HG03460 (cell line): ENCODE results near the gene NOS3.
A peak's percentile ranks its signal among the peaks of the same experiment; 100 is the strongest.

Experiments
- ATAC-seq: cut with Tn5 transposase; IDR thresholded peaks from one replicate; pipeline ENCODE4 v1.9.1; 2021; ENCODE audit not compliant: unreplicated experiment

Gene NOS3

DNA sequence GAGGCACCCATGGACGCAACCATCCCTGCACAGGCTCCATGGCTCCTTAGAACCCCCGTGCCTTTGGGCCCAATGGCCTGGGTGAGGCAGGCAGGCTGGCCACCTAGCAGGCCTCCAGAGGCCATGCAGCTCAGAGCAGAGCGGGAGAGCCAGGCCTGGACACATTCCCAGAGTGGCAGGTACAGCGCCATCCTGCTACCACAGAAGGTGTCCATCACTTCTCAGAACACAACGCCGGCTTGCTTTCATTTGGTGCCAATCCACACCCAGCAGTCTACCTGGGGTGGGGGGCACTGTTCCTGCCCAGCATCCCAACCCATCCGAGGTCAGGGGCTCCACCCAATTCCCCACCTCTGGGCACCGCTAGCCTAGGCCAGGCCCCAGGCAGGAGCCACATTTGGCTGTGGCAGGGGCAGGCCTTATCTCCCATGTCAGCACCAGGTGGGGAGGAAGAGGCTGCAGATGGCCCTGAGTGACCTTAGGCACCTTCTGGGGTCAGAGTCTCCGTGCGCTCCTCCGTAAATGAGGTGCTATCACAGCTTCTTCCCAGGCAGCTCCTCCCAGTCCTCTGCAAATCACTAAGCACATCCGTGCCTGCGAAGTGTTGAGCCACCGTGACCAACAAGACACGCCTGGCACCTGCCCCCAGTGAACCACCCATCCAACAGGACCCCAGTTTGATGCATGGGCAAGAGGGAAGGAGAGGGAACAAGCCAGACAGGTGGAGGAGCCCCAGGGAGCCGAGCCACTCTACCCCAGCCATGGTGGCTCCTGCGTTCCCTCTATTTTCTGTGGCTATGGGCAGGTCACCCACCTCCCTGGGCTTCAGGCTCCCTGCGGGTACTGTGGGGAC lies 26.9 kb upstream of the NOS3 start:
- ATAC-seq = no peak

DNA sequence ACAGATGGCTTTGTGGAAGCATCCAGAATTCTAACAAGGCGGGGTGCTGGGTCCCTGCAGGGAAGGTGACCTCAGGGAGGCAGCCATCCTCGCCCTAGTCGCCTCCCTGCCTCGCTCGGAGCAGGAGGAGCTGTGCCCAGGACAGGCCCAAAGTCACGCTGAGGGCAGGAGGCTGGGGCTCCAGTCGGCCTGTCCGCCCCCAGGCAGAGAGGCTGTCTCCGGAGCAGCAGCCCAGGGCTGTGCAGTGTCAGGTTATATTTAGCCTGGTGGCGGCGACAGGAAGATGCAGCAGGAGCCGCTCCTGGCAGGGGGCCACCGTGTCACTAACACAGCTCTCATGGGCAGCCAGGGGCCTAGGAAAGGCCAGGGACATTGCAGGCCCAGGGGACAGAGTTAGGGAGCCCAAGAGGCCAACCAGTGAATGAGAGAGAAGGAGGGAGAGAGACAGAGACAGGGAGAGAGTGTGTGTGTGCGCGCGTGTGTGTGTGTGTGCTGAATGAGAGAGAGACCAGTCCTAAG lies 26.2 kb upstream of the NOS3 start:
- no peak for ATAC-seq

DNA sequence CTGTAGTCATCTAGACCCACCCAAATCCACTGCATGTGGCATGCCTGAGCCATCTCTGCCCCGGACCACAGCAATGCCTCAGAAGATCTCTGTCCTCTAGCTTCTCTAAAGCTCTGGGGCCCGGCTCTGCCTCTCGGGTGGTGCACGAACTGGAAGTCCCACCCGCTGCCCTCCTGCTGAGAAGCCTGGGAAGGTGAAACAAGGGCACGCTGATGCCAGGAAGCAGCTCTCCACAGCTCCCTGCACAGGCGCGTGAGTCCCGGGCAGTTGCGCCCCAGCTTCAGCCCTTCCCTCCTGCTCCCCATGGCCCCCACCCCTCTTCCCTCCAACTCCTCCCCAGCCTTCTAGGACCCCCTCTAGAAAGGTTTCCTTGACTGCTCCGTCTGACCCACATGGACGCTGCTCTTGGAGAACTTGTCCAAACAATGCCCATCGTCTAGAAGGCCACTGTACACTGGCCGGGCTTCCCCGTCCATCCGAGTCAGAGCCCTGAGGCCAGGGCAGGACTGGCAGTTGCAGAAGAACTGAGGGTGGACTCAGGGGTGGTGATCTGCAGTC lies 25.5 kb upstream of the NOS3 start:
- ATAC-seq = no peak

DNA sequence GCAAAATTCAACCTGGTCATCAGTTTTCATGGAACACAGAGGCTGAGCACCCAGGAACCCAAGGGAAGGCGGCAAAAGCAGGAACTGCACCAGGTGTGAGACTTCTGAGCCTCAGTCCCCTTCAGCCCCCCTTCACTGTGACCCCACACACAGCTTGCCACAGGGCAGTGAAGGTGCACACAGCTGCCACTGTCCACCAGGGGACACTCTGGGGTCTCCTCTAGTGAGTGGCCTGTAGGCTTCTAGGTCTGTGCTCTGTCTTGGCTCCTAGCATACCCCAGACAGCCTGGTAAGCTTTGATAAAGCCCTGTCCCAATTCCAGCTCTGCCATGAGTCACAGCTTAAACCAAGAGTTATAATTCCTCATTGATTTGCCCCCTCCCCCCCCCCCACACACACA lies 24.8 kb upstream of the NOS3 start:
- no peak for ATAC-seq

DNA sequence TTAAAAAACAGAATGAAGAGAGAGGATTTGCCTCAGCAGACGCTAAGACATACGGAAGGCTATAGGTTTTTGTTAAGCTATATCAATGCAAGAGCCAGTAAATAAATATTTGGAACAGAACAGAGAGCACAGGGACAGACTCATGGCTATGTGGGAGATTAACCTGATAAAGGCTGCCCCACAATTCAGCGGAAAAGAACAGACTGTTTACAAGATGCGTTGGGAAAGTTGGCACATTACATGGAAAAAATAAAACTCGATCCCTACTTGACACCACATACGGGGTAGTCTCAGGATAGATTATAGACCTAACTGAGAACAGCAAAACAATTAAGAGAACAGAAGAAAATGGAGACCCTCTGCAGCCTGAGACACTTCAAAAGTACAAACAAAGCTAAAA lies 23.5 kb upstream of the NOS3 start:
- ATAC-seq = no peak

DNA sequence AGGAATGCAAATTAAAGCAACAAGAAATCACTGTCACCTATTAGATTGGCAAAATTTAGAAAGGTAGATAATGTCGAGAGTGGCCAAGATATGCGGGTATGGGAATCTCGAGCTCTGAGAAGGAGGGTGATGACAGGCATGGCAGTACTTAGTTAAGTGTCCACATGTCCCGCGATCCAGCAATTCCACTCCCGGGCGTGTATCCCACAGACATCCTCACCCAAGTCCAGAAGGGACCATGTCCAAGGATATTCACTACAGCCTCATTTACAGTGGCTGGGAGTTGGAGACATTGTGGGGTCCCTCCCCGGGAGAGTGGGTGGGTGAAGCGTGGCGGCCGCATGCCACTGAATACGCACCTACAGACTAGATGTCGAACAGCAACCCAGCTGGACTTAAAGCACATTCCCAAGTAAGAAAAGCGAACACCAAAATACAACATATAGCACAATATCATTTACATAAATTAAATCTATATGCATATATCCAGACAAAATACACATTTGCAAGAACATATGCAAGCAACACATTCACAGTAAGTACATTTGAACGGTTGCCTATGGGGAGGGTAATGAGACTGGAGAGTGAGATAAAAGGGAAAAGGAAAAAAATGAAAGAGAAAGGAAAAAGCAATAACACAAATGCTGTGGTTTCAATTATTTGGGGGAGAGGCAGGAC lies 22.6 kb upstream of the NOS3 start:
- ATAC-seq = no peak

DNA sequence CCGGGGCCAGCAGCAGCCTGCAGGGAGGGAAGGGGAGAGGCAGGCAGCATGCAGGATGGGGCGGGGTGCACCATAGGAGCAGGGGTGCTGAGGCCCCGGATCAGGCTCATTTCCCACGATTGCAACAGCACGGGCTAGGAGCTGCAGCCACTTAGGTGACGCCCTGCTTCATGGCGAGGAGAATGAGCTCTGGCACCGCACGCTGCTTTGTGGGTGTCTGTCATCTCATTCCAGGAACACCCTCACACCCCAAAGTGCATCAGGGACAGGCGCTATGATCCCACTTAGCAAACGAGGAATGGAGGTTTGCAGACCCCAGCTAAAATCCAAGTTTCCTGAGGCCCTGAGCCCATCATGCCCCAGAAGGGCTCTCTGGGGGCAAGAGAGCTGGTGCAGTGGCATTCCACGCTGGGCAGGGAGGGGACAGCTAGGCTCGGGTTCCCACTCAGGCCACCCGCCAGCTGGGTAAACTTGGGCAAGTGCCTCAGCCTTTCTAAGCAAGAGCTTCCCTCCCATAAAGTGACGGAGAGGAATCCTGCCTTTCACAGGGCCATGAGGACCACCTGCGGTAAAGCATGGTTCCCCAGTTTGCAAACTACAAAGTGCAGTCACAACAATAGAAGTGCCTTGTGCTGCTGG lies 22.0 kb upstream of the NOS3 start:
- no peak for ATAC-seq

DNA sequence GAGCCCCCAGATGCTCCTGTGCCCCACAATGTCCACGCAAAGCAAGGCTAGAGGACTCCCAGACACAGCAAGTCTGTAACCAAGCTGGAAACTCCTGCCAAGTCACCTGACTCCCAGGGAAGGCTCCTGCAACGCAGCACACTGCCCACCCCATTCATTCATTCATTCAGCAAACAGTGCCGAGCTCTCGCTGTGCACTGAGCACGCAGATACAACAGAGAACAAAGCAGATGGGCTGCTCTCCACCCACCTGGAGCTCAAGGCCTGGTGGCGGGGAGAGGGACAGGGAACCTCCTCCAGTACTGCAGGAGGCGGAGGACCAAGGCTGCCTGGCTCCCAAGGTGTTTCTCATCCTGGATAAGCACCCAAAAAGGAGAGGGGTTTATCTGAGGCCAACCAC lies 21.3 kb upstream of the NOS3 start:
- no peak for ATAC-seq

DNA sequence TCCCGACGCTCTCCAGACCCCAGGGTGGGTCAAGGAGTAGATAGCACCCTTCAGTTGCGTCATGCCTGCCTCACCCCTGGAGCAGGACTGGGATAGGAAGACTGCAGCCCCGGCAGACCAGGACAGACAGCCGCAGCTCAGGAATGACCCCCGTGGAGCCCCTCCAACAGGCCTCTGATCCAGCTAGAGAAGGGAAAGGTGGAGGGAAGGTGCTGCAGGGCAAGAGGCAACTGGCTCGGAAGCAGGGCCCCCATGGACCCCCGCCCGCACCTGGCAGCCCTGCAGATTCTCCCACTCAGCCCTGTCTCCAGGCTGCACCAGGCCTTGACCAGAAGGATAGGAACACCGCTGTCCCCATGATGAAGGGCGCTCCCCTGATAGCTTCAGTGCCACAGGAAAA lies 20.4 kb upstream of the NOS3 start:
- no peak for ATAC-seq

DNA sequence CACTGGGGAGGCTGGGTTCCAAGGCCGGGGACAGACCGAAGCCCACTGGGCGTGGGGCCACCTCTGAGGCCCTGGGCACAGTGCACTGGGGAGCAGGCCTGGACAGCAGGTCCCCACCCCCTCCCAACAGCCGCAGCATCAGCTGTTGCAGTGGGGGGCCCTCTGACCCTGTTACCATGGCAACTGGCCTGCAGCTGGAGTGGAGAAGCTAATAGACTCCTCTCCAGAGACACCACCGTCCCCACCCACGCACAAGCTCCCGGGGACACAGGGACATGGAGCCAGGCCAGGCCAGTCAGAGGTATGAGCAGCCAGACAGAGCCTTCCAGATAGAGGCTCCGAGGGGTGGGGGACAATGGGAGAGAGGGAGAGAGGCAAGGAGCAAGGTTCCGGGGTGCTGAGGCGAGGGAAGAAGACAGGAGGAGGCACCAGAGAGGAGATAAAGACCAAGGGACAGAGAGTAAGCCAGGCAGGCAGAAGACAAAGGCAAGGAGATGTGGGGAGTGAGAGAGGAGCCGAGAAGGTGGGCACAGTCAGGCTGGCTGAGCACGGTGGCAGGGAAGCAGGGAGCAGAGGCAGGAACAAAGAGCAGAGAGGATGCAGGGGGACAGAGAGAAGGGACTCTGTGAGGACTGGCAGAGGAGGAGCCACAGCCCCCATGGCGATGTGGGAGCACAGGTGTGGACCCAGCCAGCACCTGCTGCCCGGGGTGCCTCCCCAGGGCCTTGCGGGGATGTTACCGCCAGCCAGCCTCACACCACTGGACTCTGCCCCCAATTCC lies 19.4 kb upstream of the NOS3 start:
- no peak for ATAC-seq

DNA sequence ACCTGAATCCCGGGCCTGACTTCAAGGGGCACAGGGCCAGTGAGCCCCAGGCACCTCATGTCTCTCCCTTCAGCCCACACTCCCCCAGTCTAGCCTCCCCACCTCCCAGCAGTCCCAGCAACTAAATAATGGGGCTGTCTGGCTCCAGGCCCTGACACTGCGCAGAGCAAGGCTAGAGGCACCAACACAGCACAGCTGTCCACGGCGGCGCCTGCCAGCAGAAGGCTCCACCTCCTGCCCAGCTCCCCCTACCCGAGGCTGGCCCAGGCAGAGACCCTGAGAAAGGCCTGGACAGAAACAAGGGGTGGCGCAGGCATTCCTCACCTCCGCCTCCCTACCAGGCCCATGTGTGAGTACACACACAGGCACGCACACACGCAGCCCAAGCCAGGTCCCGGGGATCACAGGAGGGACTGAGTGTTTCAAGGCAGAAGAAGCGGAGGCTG lies 18.8 kb upstream of the NOS3 start:
- no peak for ATAC-seq

DNA sequence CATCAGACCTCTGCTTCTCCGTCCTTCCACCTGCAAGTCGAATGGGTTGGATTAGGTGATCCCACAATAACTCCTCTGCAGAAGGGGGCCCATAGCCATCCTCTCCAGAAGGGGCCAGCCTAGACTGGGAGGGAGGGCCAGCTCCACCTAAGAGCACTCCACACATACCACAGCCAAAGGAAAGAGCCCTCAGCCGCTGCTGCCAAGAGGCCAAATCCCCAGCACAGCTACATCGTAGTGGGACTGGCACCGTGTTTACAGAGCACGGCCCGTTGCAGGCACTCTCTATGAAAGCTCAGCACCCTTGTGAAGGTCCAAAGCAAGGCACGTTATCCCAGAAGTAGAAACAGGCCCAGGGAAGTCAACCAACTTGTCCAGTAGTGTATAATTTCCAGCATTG lies 18.1 kb upstream of the NOS3 start:
- no peak for ATAC-seq

DNA sequence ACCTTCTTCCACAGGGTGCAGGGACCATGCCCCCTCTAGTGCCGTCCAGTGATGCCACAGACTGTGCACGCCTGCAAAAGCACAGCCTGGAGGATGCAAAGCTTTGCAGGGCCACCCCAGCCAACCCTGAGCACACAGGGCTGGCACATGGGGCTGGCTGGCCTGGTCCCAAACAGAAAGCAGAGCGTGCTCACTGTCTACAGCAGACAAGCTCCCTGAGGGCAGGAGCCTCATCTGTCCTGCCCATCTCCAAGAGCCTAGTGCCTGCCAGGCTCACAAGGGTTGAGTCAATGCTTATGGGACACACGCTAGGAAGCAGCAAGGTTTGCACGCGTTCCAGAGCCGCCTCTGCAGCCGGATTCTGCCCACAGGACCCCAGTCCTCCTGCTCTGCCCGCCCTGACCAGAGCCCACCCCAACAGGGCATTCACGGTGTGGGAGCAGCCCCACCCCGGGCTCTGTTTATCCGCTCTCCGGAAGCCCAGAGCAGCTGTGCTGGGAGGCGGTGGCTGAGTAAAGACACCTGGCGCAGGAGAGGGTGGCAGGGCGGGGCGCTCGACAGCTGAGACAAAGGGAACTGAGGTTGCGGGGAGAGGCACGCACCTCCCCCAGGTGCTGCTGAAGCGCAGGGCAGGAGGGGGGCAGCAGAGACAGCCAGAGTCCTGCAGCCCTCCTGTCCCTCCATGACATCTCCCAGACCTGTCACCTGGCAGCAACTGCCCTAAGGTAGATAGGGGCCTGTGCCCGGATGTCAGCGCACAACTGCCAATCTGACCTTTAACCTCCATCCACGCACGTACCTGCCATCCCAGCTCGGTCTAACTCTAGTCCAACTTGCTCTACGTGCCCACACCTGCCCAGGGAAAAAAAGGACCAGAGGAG lies 17.0 kb upstream of the NOS3 start:
- no peak for ATAC-seq

DNA sequence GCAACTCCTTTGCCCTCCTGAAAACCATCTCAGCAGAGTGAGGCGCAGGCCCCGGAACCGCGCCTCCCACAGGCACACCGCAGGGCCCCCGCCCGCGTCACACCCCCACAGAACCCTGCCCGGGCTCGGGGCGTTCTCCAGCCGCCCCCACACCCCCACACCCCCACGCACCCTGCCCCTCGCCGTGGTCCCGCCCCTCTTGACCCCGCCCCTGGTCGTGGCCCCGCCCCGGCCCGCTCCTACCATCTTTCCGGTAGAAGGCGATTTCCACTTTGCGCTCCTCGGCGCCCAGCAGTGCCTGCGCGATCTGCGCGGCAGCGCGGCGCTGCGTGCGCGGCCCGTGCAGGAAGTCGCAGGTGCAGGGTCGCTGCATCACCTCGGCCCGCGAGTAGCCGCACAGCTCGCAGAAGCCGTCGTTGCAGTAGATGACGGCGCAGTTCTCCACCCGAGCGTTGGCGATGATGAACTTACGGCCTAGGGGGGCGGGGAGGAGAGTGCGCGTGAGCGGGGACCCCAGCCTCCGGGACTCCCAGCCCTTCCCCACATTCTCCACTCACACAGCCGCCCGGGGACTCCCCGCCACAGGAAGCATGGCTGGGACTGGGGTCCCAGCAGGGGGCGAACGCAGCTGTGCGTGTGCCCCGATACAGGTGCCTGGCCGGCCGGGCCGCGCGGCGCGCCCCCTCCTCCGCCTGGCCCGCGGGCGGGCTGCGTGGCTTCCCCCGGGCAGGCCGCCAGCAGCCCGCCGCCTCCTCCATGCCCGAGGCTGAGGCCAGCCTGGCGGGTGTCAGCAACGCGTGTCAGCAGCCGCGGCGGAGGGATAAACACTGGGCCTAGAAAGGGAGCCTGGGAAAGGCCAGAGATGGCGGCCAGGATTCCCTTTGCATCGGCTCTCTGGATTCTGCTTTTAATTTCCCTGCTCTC lies 16.1 kb upstream of the NOS3 start:
- peak; percentile 55 for ATAC-seq

DNA sequence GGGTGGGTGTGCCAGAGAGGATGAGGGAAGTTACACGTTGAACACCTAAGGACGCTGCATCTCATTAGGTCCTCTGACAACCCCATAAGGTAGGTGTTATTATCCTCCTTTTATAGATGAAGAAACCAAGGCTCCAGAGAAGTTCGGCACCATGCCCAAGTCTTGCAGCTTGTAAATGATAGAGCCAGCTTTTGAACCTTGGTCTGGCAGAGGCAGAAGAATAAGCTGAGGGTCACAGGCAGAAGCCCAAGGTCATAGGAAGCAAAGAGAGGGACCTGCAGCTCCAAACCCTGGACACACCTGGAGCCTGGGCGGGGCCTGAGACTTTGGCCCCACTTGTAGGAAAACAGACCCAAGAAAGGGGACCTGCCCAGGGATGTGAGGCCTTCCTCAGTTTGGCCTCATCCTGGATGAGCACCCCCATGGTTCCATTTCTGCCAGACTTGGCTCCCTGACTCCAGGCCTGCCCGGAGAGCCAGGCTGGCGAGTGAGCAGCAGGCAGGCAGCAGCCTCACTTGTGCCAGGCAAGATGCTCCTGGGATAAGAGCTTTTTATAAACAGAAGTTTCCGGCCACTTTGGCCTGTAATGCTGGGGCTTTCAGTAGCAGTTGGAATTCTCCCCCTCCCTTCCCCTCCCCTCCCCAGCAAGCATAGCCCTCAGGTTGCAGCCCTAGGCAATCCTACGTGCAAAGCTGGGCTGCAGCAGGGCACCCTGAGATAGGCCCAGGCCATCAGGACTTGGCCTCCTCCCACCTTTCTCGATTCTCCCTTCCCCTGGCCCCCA lies 15.1 kb upstream of the NOS3 start:
- ATAC-seq = no peak

DNA sequence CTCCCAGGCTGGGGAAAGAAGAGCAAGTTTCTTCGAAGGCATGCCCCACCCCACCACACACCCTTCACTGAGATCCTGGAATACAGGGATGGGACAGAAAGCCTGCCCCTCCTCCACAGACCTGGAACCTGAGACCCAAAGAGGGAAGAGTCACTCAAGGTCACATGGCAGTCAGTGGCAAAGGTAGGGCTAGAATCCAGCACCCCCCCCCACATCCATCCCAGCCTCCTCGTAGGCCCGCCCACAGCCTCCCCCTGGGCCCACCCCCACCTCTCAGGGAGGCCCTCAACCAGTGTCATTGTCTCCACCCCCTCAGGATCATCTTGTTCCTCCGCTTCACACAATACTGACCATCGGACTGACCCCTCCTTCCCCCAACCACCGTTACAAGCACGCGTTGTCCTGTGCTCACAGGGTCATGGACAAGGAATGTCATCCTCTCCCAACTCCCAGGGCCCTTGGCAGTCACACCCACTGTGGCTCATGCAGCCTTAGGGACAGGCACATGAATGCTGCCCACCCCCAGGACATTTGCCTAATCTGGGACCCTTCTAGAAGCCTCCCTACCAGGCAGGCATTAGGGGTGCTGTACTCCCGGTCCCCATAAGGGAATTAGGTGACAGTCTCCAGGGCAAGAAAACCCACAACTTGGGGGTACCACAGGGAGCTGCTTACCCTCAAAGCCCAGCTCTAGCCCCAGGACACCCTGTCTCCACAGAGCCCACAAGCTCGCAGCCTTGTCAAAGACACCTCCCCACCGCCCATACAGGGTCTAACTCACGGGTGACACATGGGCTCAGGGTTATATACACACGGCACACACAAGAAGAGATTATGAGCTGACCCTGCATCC lies 14.1 kb upstream of the NOS3 start:
- ATAC-seq = no peak
